Embryonic facial prominence (tissue), 1 donor: ENCODE measurements around the gene CDH26.

ENCODE experiments used
- DNase-seq: peaks from one replicate; pipeline ENCODE4 v3.0.0-alpha.2; 2016; ENCODE audit errors: extremely low spot score

Gene CDH26

GRCh38 chr20:59985164-59985563 is 26.9 kb downstream of the CDH26 start:
- no peak for DNase-seq

- no peak for DNase-seq
These were observed 27.6 kb downstream of the CDH26 start for GRCh38 chr20:59985864-59986263.

GRCh38 chr20:59987135-59987534 is 28.9 kb downstream of the CDH26 start:
- DNase-seq = no peak

- no peak for DNase-seq
These were observed 29.9 kb downstream of the CDH26 start for GRCh38 chr20:59988141-59988540.

- DNase-seq = no peak
These were observed 34.4 kb downstream of the CDH26 start for GRCh38 chr20:59992526-59993084.

GRCh38 chr20:59993736-59994430 is 35.7 kb downstream of the CDH26 start:
- DNase-seq = no peak

- DNase-seq = peak; percentile 35
These were observed 36.5 kb downstream of the CDH26 start for GRCh38 chr20:59994697-59995122.

GRCh38 chr20:59996108-59996507 is 37.9 kb downstream of the CDH26 start:
- no peak for DNase-seq

GRCh38 chr20:59997896-59998295 is 39.7 kb downstream of the CDH26 start:
- no peak for DNase-seq

GRCh38 chr20:59999502-59999901 is 41.3 kb downstream of the CDH26 start:
- no peak for DNase-seq

GRCh38 chr20:60000271-60001042 is 42.2 kb downstream of the CDH26 start:
- no peak for DNase-seq

- no peak for DNase-seq
These were observed 42.9 kb downstream of the CDH26 start for GRCh38 chr20:60001108-60001507.

GRCh38 chr20:60003776-60004175 is 45.6 kb downstream of the CDH26 start:
- no peak for DNase-seq

GRCh38 chr20:60006261-60006660 is 48.0 kb downstream of the CDH26 start:
- no peak for DNase-seq

GRCh38 chr20:60007464-60007863 is 49.2 kb downstream of the CDH26 start:
- no peak for DNase-seq

- no peak for DNase-seq
These were observed 50.0 kb downstream of the CDH26 start for GRCh38 chr20:60008130-60008808.

GRCh38 chr20:60009318-60009717 is 51.1 kb downstream of the CDH26 start:
- DNase-seq = no peak

- no peak for DNase-seq
These were observed 51.8 kb downstream of the CDH26 start for GRCh38 chr20:60009826-60010616.

- DNase-seq = no peak
These were observed 52.7 kb downstream of the CDH26 start for GRCh38 chr20:60010689-60011458.
